CD4-positive, alpha-beta T cell treated with Interleukin-6 at 100 ng/mL for 8 hours (primary cell): Measurements from ENCODE around the gene KCNN3.

ENCODE experiments used
- DNase-seq: peaks from one replicate; pipeline ENCODE4 v3.0.0-alpha.2; 2020; ENCODE audit warnings: mixed read lengths, low spot score

The KCNN3 gene

DNA sequence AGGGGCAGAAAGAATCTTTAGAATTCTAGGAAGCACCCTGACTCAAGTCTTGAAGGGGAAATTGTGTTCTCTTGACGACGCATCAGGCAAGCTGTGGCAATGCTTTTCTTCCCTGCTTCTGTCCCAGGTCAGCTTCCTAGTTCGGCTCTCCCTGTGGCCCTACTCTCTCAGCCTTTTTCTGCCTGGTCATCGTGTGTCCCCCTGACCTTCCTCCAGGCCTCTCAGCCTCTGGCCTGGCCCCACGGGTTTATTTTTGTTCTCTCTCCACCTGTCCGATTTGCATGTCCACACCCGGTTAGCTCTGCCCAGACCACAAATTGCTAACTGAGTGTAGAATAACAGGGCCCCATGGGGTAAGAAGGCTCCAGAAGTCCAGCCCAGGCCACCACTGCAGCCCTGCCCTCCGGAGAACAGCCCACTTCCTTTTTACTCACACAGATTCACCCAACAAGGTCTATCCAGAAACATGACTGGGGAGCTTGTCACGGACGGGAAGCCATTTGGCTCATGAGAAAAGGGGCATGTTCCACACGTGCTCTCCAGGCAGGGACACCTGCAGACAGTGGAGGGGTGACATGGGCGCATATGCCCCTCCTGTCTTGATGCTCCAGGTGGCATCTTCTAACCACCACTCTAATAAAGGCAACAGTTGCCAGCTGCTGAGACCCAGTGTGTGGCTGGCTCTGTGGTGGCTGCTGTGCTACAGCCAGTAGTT, 9.8 kb downstream of the KCNN3 start:
- no peak for DNase-seq

- DNase-seq, result no peak
Observed at GRCh38 chr1:154859786-154860155, 10.3 kb downstream of the KCNN3 start.

DNA sequence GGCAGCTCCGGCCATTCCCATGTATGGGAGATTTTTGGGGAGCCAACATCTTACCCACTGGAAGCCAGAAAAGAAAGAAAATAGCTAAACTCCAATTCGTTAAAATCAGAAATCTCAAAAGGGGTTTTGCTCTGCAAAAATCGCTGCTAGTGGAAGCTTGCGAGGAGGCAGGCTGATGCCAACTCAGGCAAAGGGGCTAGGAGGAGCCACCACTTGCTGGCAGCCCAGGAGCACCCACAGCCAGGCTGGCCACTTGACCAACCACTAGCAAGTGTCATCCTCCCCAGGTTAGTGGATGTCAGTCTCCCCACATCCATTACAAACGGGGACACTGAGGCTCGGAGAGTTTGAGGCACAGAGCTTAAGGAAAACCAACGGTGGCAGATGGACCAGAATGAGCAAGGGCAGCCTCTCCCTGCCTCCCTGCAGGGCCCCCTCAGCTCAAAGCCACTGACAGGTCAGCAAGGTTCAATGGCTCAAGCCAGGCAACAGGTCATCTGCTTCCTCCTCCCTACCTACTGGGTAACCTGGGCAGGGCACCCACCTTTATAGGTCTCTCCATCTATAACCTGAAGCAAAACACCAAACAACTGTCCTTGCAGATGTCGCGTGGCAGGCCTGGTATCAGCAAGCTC, 10.8 kb downstream of the KCNN3 start:
- DNase-seq, result no peak

- no peak for DNase-seq
Observed at GRCh38 chr1:154857441-154858215, 12.5 kb downstream of the KCNN3 start.

DNA sequence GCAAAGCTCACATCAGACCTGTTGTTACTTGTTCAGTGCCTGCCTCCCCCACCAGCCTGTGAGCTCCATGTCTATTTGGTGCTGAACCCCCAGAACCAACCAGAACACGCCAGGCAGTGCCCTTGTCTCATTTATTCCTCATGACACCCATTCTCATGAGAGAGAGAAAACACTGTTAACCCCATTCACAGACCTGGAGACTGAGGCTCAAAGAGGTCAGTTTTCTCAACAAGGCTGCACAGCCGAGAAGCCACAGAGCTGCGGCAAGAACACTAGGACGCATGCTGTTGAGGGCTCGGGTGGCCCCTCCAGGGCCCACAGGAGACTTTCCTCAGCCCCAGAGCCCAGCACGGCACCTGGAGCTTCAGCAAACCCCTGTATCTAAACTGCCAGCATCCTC, 13.1 kb downstream of the KCNN3 start:
- DNase-seq, result no peak

- no peak for DNase-seq
Observed at GRCh38 chr1:154856544-154856943, 13.5 kb downstream of the KCNN3 start.

DNA sequence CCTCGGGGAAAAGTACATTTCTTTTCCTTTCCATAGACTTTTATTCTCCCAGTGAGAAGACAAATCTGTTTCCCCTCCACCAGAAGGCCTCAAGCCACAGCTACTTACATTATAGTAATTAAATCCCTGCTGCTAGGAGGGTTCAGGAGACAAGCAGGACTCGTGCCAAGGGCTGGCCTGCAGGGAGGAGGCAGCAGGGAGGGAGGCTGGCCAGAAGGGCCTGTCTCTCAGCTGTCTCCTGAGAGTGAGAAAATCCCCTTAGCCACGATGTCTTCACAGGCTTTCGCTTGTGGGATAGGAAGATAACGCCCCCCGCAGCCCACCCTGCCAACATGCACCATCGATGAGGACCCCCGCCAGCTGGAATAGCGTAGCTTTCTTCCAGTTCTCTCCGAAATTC, 14.0 kb downstream of the KCNN3 start:
- DNase-seq, result no peak

DNA sequence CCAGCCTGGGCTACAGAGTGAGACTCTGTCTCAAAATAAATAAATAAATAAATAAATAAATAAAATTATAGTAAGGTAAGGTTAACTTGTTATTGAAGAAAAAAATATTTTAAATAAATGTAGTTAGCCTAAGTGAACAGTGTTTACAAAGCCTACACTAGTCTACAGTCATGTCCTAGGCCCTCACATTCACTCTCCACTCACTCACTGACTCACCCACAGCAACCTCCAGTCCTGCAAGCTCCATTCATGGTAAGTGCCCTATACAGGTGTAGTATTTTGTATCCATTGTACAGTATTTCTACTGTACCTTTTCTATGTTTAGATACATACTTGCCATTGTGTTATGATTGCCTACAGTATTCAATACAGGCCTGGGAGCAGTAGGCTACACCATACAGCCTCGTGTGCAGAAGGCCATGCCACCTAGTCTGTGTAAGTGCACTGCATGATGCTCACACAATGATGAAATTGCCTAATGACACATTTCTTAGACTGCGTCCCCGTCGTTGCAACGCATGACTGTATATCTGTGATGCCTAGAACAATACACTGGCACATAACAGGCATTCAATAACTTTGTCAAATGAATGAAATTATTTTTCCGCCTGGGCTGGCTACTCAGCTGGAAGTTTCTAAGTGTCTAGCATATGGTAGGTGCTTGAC, 14.8 kb downstream of the KCNN3 start:
- no peak for DNase-seq

- no peak for DNase-seq
Observed at GRCh38 chr1:154852845-154853244, 17.2 kb downstream of the KCNN3 start.

- no peak for DNase-seq
Observed at GRCh38 chr1:154851392-154852177, 18.5 kb downstream of the KCNN3 start.

GRCh38 chr1:154849645-154850131, 20.4 kb downstream of the KCNN3 start:
- no peak for DNase-seq

DNA sequence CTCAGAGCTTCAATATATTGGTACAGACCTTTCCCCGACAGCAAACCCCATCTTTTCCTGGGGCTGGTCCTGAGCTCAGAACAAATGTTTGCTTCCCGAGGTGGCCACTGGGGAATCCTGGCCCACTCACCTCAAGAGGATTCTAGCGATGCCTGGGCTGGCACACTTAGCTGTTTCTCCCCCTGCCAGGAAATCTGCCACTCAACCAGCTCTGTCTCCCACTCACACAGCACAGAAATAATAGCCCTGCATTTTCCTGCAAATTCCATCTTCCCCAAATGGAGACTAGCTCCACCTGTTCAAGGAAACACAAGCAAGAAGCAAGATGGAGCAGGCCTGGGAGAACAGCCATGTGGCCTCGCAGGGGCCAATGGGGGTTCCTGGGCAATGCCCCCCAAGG, 21.1 kb downstream of the KCNN3 start:
- no peak for DNase-seq

GRCh38 chr1:154847891-154848290, 22.2 kb downstream of the KCNN3 start:
- no peak for DNase-seq

DNA sequence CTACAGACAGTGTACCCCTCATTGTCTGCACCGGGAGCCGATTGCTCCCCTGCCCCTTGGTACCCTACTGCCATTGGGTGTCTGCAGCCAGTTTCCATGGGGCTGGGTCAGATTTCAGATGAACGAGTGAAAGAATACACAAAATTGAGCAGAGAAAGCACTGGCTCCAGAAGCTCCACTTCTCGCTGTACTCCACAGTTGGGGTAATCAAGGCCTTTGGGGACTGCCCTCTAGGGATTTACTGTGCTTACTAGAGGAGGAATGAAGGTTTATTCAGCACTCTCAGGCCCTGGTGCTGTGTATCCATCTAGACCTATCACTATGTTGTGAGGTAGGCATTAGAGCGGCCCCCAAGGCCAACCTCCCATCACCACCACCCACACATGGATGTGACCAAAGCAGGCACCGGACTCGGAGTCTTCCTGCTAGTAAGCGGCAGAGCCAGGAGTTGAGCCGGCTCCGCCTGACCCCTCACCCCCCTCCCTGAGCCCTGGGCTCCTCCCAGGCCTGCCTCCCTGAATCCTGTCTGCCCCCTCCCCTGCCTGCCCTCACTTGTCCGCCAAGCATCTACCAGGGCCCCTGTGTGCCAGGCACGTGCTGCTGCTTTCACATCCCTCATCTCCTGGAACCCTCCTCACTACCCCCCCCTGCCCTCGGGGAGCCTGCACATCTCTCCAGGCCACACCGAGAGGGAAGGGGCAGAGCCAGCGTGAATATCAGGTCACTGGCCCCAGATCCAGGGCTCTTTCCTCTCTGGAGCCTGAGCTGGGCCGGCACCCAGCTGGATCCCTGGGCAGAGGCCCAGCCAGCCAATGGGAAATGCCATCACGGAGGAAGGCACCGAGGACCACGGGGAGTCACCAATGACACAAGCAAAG, 23.3 kb downstream of the KCNN3 start:
- no peak for DNase-seq

GRCh38 chr1:154845879-154846278, 24.2 kb downstream of the KCNN3 start:
- no peak for DNase-seq

GRCh38 chr1:154845174-154845573, 24.9 kb downstream of the KCNN3 start:
- no peak for DNase-seq

DNA sequence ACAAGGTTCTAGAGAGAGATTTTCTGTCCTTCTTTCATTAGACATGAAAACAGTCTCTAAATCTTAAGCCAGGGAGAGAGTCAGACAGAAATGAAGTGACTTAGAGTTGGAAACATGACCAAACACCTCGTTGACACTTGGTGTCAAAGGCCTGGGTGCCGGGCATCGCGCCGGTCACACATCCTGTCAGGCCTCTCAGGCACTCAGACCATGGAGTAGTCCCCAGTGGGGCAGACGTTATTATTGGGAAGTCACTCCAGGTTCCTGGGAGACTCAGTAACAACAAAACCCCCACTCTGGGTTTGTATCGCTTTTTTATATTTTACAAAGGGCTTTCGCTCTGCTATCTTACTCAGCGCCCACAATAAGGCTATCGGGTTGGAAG, 25.8 kb downstream of the KCNN3 start:
- no peak for DNase-seq

DNA sequence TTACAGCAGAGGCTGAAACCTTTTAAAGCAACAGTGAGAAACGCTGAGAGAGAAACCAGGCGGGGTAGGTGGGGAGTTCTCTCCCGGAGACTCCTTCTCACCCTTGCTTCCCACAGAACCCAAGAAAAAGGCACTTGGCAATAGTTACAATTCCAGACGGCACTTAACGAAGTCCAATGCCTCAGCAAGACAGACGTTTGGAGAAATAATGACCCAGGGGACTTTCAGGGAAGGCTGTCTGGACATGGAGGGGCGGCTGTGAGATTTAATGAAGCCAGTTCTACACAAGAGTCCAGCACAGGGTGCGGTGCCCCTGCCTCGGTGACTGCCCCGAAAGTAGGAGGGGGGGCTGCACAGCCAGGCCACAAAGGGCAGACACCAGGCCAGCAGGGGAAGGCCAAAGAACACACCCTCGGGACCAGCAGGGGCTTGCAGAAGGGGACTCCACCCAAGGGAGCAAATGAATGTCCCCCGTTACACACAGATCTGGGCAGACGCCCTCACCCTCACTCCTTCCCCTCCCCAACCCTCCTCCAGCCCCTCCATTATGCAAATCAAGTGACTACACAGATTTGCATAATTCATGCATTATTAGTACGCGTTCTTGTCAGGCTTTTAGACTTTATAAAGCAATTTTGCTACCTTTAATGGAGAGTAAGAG, 26.3 kb downstream of the KCNN3 start:
- DNase-seq, result no peak

DNA sequence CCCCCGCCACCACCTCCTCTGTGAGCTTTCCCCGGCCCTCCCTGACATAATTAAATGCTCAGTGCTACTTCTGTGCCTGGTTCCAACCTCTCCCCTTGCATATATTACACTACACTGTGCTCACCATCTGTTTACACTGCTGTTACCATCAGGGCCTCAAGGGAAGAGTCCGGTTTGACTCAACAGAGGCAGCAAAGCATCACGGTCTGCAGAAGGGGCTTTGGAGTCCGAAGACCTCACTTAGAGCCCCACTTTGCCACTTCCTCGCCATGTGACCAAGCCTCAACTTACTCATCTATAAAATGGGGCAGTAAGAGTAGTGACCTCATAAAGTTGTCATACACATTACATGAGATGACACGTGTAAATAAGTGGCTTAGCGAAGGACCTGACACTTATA, 27.4 kb downstream of the KCNN3 start:
- no peak for DNase-seq

DNA sequence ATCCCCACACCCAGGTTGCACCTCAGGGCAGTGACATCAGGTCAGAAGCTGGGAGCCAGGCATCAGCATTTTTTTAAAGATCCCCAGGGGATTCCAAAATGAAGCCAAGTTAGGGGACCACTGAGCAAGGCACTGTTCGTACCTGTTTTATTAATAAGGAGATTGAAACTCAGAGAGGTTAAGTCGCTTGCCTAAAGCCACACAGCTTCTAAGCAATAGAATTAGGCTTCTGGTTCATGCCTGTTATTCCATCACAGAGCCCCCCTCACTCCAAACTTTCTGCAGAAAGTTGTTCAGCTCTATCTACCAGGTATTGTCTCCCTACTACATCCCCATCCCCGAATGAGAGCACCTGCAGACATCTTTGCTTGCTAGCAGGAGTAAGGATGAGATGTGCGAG, 28.7 kb downstream of the KCNN3 start:
- no peak for DNase-seq
